CD4-positive, alpha-beta memory T cell (primary cell): Measurements from ENCODE around the gene USP10. TPM values are rescaled to one million over a fixed set of nuclear protein-coding genes. Genes with fewer than 3 reads are reported as not detected.
"Not testable (repeated sequence)": the region's sequence is repeated elsewhere in the genome, so short reads cannot be mapped to it uniquely, and the experiment has no call there.

Experiments used
- CTCF ChIA-PET: fragments of 350-600 bp; sonication (Branson Sonifier 250); formaldehyde crosslinking; loops from one replicate; lab custom pipeline; 2021; ENCODE audit warnings: inconsistent platforms; ENCODE audit not compliant: partially characterized antibody; lab: Charles Lee
- POLR2A ChIA-PET: fragments of 350-600 bp; sonication (Branson Sonifier 250); formaldehyde crosslinking; loops from one replicate; lab custom pipeline; 2021; ENCODE audit not compliant: partially characterized antibody; lab: Charles Lee
- DNase-seq, 5 donors: peaks; one replicate each; pipeline versions ENCODE4 v3.0.0 to v3.0.0-alpha.2; 2020 to 2022; ENCODE audit warnings: mixed read lengths in 1 of 5
- H3K27ac ChIP-seq: one replicate; pipeline ENCODE4 v1.7.0; 2013; ENCODE audit warnings: low read depth, low read length
- H3K27me3 ChIP-seq: 2 replicates; pipeline ENCODE4 v1.7.0; 2013; ENCODE audit warnings: mild to moderate bottlenecking, low read length, moderate library complexity; ENCODE audit not compliant: insufficient read depth
- H3K36me3 ChIP-seq: 2 replicates; pipeline ENCODE4 v1.7.0; 2013; ENCODE audit warnings: mild to moderate bottlenecking, low read length, moderate library complexity; ENCODE audit not compliant: insufficient read depth
- H3K4me1 ChIP-seq: 2 replicates; pipeline ENCODE4 v1.7.0; 2013; ENCODE audit warnings: mild to moderate bottlenecking, low read length, moderate library complexity; ENCODE audit not compliant: insufficient read depth
- H3K4me3 ChIP-seq, 2 donors: one replicate each; pipeline ENCODE4 v1.7.0; 2013; ENCODE audit warnings: low read length in 2 of 2, mild to moderate bottlenecking in 1 of 2
- H3K9me3 ChIP-seq, 2 donors: one replicate each; pipeline ENCODE4 v1.7.0; 2013; ENCODE audit warnings: low read length in 2 of 2, control low read depth in 1 of 2; ENCODE audit not compliant: control insufficient read depth in 1 of 2
- H3K27ac Mint-ChIP-seq, 7 donors: one replicate each; pipeline ENCODE4 v1.8.0; 2020 to 2021; ENCODE audit warnings: mixed read lengths in 7 of 7, mild to moderate bottlenecking in 6 of 7, inconsistent platforms in 3 of 7, moderate library complexity in 3 of 7
- H3K27me3 Mint-ChIP-seq, 2 donors: one replicate each; pipeline ENCODE4 v1.8.0; 2020 to 2021; ENCODE audit warnings: mixed read lengths in 2 of 2
- H3K36me3 Mint-ChIP-seq, 2 donors: one replicate each; pipeline ENCODE4 v1.8.0; 2020 to 2021; ENCODE audit warnings: mixed read lengths in 2 of 2, inconsistent platforms in 1 of 2, mild to moderate bottlenecking in 1 of 2
- H3K4me1 Mint-ChIP-seq, 4 donors: one replicate each; pipeline ENCODE4 v1.8.0; 2020 to 2021; ENCODE audit warnings: mixed read lengths in 4 of 4, mild to moderate bottlenecking in 1 of 4
- H3K4me3 Mint-ChIP-seq, 8 donors: one replicate each; pipeline ENCODE4 v1.8.0; 2020 to 2021; ENCODE audit warnings: mixed read lengths in 8 of 8, mild to moderate bottlenecking in 7 of 8, moderate library complexity in 6 of 8, inconsistent platforms in 3 of 8
- H3K9me3 Mint-ChIP-seq, 8 donors: one replicate each; pipeline ENCODE4 v1.8.0; 2020 to 2021; ENCODE audit warnings: mixed read lengths in 8 of 8, mild to moderate bottlenecking in 5 of 8, inconsistent platforms in 3 of 8, moderate library complexity in 1 of 8
- intact Hi-C: fragments of 100-400 bp; cut with micrococcal nuclease; formaldehyde crosslinking; loops from one replicate; pipeline ENCODE4 v1.15.1; 2023
- polyA plus RNA-seq, 2 donors: library from polyadenylated mRNA; unstranded; fragments of 300-500 nt; fragmentation: Illumina TruSeq; gene quantifications; one replicate each; pipeline ENCODE4 v1.2.3, GENCODE V29; 2021
- total RNA-seq, 2 experiments: library from RNA; stranded (reverse); gene quantifications; one replicate each; pipeline ENCODE4 v1.2.3, GENCODE V29; 2021

The USP10 gene
- total and polyA plus RNA-seq, 4 experiments from 2014 or later: 89.0 to 419 (median 181) TPM

DNA sequence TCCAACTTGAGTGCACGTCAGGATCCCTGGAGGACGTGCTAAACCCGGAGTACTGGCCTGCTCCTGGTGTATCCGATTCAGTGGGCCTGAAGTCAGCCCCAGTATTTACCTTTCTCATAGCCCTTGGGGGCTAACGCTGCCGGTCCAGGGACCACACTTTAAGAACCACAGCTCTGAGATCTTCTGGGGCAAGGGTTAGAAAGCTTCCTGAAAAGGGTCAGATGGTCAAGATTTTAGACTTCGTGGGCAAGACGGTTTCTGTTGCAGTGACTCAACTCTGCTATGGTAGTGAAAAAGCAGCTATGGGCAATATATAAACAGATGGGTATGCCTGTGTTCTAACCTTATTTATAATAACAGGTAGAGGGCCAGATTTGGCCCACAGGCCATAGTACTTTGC is 14.6 kb upstream of the USP10 start:
- Mint-ChIP-seq H3K36me3 (no peaks in the 10 kb centered on the region), H3K4me3 (no peak overlapping the region), H3K27me3 (peaks cover 6 to 12% of the 10 kb centered on the region in 2 donors), H3K4me1 (peaks cover 0 to 3% (median 0%) of the 10 kb centered on the region in 4 donors), H3K27ac (no peak overlapping the region), H3K9me3 (no peaks in the 10 kb centered on the region)
- H3K27me3 ChIP-seq: no peaks in the 10 kb centered on the region
- H3K4me1 ChIP-seq: no peaks in the 10 kb centered on the region
- intact Hi-C loops: no loop called here
- no peak overlapping the region for H3K27ac ChIP-seq
- no peak overlapping the region for H3K4me3 ChIP-seq
- ChIA-PET POLR2A (interaction anchor here (1.3 kb wide), 1 partner anchor 29 kb away, joined by 3 read pairs; no protein-coding TSS in a partner anchor), CTCF (interaction anchor here (0.6 to 2.1 kb wide), 5 partner anchors 9 to 212 kb away, joined by 3 to 14 read pairs (median 3); no protein-coding TSS in a partner anchor)
- DNase-seq: no peak
- H3K36me3 ChIP-seq: no peaks in the 10 kb centered on the region
- H3K9me3 ChIP-seq: no peaks in the 10 kb centered on the region

DNA sequence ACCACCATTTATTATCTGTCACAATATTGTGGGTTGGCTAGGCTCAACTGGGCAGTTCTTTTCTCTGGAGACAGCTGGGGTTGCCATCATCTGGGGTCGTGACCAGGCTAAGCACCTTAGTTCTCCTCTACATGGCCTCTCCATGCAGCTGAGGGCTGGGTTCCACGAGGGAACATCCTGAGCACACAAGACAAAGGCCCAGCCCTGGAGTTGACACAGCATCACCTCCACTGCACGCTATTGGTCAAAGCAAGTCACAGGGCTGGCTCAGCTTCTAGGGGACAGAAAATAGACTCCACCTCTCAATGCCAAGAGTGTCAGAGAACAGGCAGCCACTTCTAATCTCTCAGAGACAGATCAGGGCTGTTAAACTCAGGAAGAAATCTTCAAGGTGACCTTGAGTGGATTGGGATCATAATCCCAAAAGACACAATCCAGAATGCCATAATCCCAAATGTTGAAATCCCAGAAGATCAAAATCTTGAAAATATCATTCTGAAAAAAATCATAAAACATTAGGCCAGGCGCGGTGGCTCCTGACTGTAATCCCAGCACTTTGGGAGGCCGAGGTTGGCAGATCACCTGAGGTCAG is 13.0 kb upstream of the USP10 start:
- CTCF ChIA-PET: interaction anchor here (1.8 kb wide), 1 partner anchor 15 kb away, joined by 6 read pairs; no protein-coding TSS in a partner anchor
- Mint-ChIP-seq H3K9me3 (no peaks in the 10 kb centered on the region), H3K27me3 (peaks cover 6 to 12% of the 10 kb centered on the region in 2 donors), H3K27ac (no peak overlapping the region), H3K4me1 (peaks cover 0 to 3% (median 0%) of the 10 kb centered on the region in 4 donors), H3K4me3 (no peak overlapping the region), H3K36me3 (no peaks in the 10 kb centered on the region)
- DNase-seq: no peak
- Histone ChIP-seq H3K9me3 (no peaks in the 10 kb centered on the region), H3K4me3 (no peak overlapping the region), H3K36me3 (no peaks in the 10 kb centered on the region), H3K27me3 (no peaks in the 10 kb centered on the region), H3K27ac (no peak overlapping the region), H3K4me1 (no peaks in the 10 kb centered on the region)
- intact Hi-C loops: no loop called here
- POLR2A ChIA-PET: no interaction called here

DNA sequence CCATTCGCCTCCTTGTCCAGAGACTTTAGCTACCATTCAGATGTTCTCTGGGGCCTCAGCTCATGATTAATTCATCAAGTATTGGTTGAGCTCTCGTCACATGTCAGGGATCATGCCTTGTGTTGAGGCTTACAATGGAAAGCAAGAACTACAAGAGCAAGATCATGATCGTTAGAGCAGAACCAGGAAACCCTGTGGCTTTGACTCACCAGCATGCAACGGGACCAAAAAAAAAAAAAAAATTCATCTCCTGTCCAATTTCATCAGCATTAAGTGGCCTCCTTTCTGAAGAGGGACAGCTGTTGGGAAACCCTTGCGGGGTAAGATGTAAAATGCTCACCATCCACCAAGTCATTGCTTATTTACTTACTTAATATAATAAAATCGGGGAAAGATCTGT is 12.1 kb upstream of the USP10 start:
- Mint-ChIP-seq H3K9me3 (no peaks in the 10 kb centered on the region), H3K27me3 (peaks cover 6 to 12% of the 10 kb centered on the region in 2 donors), H3K27ac (no peak overlapping the region), H3K4me1 (peaks cover 0 to 4% (median 1%) of the 10 kb centered on the region in 4 donors), H3K4me3 (no peak overlapping the region), H3K36me3 (no peaks in the 10 kb centered on the region)
- Histone ChIP-seq H3K27ac (no peak overlapping the region), H3K27me3 (no peaks in the 10 kb centered on the region), H3K4me1 (no peaks in the 10 kb centered on the region), H3K36me3 (no peaks in the 10 kb centered on the region), H3K9me3 (no peaks in the 10 kb centered on the region), H3K4me3 (no peak overlapping the region)
- POLR2A ChIA-PET: no interaction called here
- intact Hi-C loops: no loop called here
- CTCF ChIA-PET: interaction anchor here (0.9 to 1.8 kb wide), 3 partner anchors 16 to 283 kb away, joined by 4 to 7 read pairs (median 6); no protein-coding TSS in a partner anchor
- no peak for DNase-seq

DNA sequence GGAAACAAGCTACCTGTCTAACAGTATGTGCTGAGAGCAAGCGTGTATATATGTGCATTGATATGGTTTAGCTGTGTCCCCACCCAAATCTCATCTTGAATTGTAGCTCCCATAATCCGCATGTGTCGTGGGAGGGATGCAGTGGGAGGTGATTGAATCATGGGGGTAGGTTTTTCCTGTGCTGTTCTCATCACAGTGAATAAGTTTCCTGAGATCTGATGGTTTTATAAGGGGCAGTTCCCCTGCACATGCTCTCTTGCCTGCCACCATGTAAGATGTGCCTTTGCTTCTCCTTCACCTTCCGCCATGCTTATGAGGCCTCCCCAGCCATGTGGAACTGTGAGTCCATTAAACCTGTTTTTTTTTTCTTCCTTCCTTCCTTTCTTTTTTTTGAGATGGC is 11.6 kb upstream of the USP10 start:
- H3K4me3 Mint-ChIP-seq, H3K27ac Mint-ChIP-seq, H3K4me1 Mint-ChIP-seq, H3K9me3 ChIP-seq, H3K4me1 ChIP-seq, H3K27me3 ChIP-seq, H3K27ac ChIP-seq, H3K9me3 Mint-ChIP-seq, DNase-seq, H3K4me3 ChIP-seq, H3K36me3 ChIP-seq, H3K36me3 Mint-ChIP-seq, intact Hi-C loops: not testable (repeated sequence)
- ChIA-PET CTCF (interaction anchor here (0.9 to 1.8 kb wide), 3 partner anchors 16 to 283 kb away, joined by 4 to 7 read pairs (median 6); no protein-coding TSS in a partner anchor), POLR2A (interaction anchor here (0.6 kb wide), 1 partner anchor 123 kb away, joined by 3 read pairs; no protein-coding TSS in a partner anchor)
- H3K27me3 Mint-ChIP-seq: peaks cover 6 to 12% of the 10 kb centered on the region in 2 donors

DNA sequence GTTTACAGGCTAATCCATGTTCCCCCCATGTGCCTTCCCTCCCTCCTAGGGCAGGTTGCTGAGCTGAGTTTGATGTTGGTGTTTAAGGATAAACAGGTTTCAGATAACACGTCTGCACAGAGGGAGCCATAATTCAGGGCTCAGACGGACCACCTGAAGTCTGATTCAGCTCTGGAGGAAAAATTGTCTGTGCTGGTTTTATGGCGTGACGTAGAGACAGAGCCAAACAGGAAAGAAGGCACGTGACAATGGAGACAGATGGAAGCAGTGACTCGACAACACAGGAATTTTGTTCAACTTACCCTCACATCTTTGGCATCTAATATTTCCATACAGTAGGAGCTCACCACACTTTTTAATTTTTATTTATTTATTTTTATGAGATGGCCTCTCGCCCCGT is 10.7 kb upstream of the USP10 start:
- DNase-seq: no peak
- H3K27me3 Mint-ChIP-seq: peaks cover 6 to 12% of the 10 kb centered on the region in 2 donors
- no peaks in the 10 kb centered on the region for H3K9me3 ChIP-seq
- no peak overlapping the region for H3K4me3 ChIP-seq
- H3K4me1 ChIP-seq: no peaks in the 10 kb centered on the region
- peaks cover 0 to 4% (median 1%) of the 10 kb centered on the region in 4 donors for H3K4me1 Mint-ChIP-seq
- H3K36me3 ChIP-seq: no peaks in the 10 kb centered on the region
- H3K9me3 Mint-ChIP-seq: no peaks in the 10 kb centered on the region
- H3K27me3 ChIP-seq: no peaks in the 10 kb centered on the region
- CTCF ChIA-PET: interaction anchor here (1.3 kb wide), 1 partner anchor 18 kb away, joined by 3 read pairs; no protein-coding TSS in a partner anchor
- intact Hi-C loops: no loop called here
- H3K36me3 Mint-ChIP-seq: no peaks in the 10 kb centered on the region
- POLR2A ChIA-PET: interaction anchor here (0.9 kb wide), 1 partner anchor 11 kb away, joined by 4 read pairs; no protein-coding TSS in a partner anchor
- H3K27ac ChIP-seq: no peak overlapping the region
- no peak overlapping the region for H3K4me3 Mint-ChIP-seq
- H3K27ac Mint-ChIP-seq: no peak overlapping the region

DNA sequence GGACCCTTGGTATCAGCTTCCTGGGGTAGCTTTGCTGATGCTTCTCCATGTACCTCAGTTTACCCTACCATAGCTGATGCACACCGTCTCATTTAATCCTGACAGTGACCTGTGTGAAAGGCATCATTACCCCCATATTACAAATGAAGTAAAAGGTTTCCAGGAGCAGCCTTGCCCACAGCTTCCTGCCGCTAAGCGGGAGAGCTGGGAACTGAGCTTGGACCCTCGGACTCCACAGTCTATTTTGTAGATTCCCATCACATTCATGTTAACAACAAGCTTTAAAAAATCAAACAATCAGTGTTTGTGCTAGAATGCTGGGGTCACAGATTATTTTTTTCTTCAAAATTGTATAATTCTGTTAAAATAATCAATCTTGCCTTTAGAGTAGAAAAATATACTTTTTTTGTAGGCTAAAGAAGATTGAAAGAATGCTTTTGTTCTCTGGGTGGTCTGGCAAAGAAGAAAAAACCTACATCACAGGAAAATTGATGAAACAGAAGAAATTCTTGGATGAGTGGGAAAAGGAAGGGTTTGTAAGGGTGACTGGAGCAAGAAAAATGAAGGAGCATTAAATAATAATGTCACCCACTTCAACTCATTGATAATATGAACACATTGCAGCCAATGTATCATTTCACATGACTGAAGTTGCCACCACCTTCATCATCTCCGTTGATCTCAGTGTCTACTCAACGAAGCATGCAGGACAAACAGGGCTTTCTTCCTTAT is 9.5 kb upstream of the USP10 start:
- POLR2A ChIA-PET: interaction anchor here (0.9 kb wide), 1 partner anchor 10 kb away, joined by 4 read pairs; no protein-coding TSS in a partner anchor
- H3K4me1 ChIP-seq: no peaks in the 10 kb centered on the region
- peaks cover 0 to 4% (median 1%) of the 10 kb centered on the region in 4 donors for H3K4me1 Mint-ChIP-seq

More for the DNA sequence above, 9.5 kb upstream of the USP10 start:
- no peak for DNase-seq
- CTCF ChIA-PET: interaction anchor here (1.3 to 2.0 kb wide), 2 partner anchors 19 to 48 kb away, joined by 3 to 6 read pairs; no protein-coding TSS in a partner anchor
- no peaks in the 10 kb centered on the region for H3K27me3 ChIP-seq
- H3K4me3 ChIP-seq: no peak overlapping the region
- Mint-ChIP-seq H3K9me3 (no peaks in the 10 kb centered on the region), H3K27ac (no peak overlapping the region), H3K4me3 (no peak overlapping the region), H3K27me3 (peaks cover 3% of the 10 kb centered on the region in 2 donors), H3K36me3 (no peaks in the 10 kb centered on the region)
- intact Hi-C loops: no loop called here
- H3K9me3 ChIP-seq: no peaks in the 10 kb centered on the region
- H3K27ac ChIP-seq: no peak overlapping the region
- no peaks in the 10 kb centered on the region for H3K36me3 ChIP-seq
